ENCODE data around the gene RIPK3.

- TF ChIP-seq EZH2 (IDR thresholded peaks at IDR 0.05; ENCODE audit: borderline replicate concordance, low read depth, low read length, severe bottlenecking) (no peak), CTCF (IDR thresholded peaks at IDR 0.05; ENCODE audit: borderline replicate concordance, extremely low read depth, low read length, poor library complexity, severe bottlenecking) (no peak)
These were observed 20.5 kb upstream of the RIPK3 start for GRCh38 chr14:24360281-24360680.

All from DND-41 (cell line).